ENCODE measurements around the gene RNF144A.
"Not testable (repeated sequence)": the region's sequence is repeated elsewhere in the genome, so short reads cannot be mapped to it uniquely, and the experiment has no call there.

The RNF144A gene

GRCh38 chr2:6982934-6983589 lies 65.8 kb downstream of the RNF144A start:
- Histone ChIP-seq H3K9ac (ENCODE audit: low read length) (no peak overlapping the region), H3K4me3 (ENCODE audit: low read depth in 1 of 2, low read length in 2 of 2) (no peak overlapping the region), H3K36me3 (ENCODE audit: insufficient read depth, low read length) (no peaks in the 10 kb centered on the region), H3K27ac (ENCODE audit: low read depth, low read length) (no peak overlapping the region), H3K9me3 (ENCODE audit: low read length) (no peaks in the 10 kb centered on the region), H3K27me3 (ENCODE audit: control insufficient read depth in 1 of 2, insufficient read depth in 2 of 2, low read length in 2 of 2) (no peaks in the 10 kb centered on the region), H3K4me1 (ENCODE audit: insufficient read depth, low read length) (peaks cover 29% of the 10 kb centered on the region)

GRCh38 chr2:6986301-6986911 lies 69.2 kb downstream of the RNF144A start:
- Histone ChIP-seq H3K4me1 (ENCODE audit: insufficient read depth, low read length) (peaks cover 27% of the 10 kb centered on the region), H3K27ac (ENCODE audit: low read depth, low read length) (no peak overlapping the region), H3K9ac (ENCODE audit: low read length) (no peak overlapping the region), H3K4me3 (ENCODE audit: low read depth in 1 of 2, low read length in 2 of 2) (no peak overlapping the region), H3K27me3 (ENCODE audit: control insufficient read depth in 1 of 2, insufficient read depth in 2 of 2, low read length in 2 of 2) (no peaks in the 10 kb centered on the region), H3K9me3 (ENCODE audit: low read length) (no peaks in the 10 kb centered on the region), H3K36me3 (ENCODE audit: insufficient read depth, low read length) (no peaks in the 10 kb centered on the region)

GRCh38 chr2:6986912-6987361 lies 69.7 kb downstream of the RNF144A start:
- H3K4me1 ChIP-seq (ENCODE audit: insufficient read depth, low read length) = peaks cover 27% of the 10 kb centered on the region
- H3K27ac ChIP-seq (ENCODE audit: low read depth, low read length) = no peak overlapping the region
- no peaks in the 10 kb centered on the region for H3K36me3 ChIP-seq (ENCODE audit: insufficient read depth, low read length)
- no peak overlapping the region for H3K9ac ChIP-seq (ENCODE audit: low read length)
- H3K4me3 ChIP-seq (ENCODE audit: low read depth in 1 of 2, low read length in 2 of 2) = no peak overlapping the region
- H3K27me3 ChIP-seq (ENCODE audit: control insufficient read depth in 1 of 2, insufficient read depth in 2 of 2, low read length in 2 of 2) = no peaks in the 10 kb centered on the region
- H3K9me3 ChIP-seq (ENCODE audit: low read length) = no peaks in the 10 kb centered on the region

GRCh38 chr2:6990871-6991270 lies 73.7 kb downstream of the RNF144A start:
- Histone ChIP-seq H3K27ac (ENCODE audit: low read depth, low read length) (no peak overlapping the region), H3K9me3 (ENCODE audit: low read length) (no peaks in the 10 kb centered on the region), H3K4me1 (ENCODE audit: insufficient read depth, low read length) (peaks cover 11% of the 10 kb centered on the region), H3K36me3 (ENCODE audit: insufficient read depth, low read length) (no peaks in the 10 kb centered on the region), H3K4me3 (ENCODE audit: low read depth in 1 of 2, low read length in 2 of 2) (no peak overlapping the region), H3K9ac (ENCODE audit: low read length) (no peak overlapping the region), H3K27me3 (ENCODE audit: control insufficient read depth in 1 of 2, insufficient read depth in 2 of 2, low read length in 2 of 2) (no peaks in the 10 kb centered on the region)

GRCh38 chr2:6992794-6993228 lies 75.6 kb downstream of the RNF144A start:
- H3K27me3 ChIP-seq (ENCODE audit: control insufficient read depth in 1 of 2, insufficient read depth in 2 of 2, low read length in 2 of 2) = no peaks in the 10 kb centered on the region
- H3K27ac ChIP-seq (ENCODE audit: low read depth, low read length) = no peak overlapping the region
- H3K4me3 ChIP-seq (ENCODE audit: low read depth in 1 of 2, low read length in 2 of 2) = no peak overlapping the region
- H3K9me3 ChIP-seq (ENCODE audit: low read length) = no peaks in the 10 kb centered on the region
- no peaks in the 10 kb centered on the region for H3K36me3 ChIP-seq (ENCODE audit: insufficient read depth, low read length)
- H3K4me1 ChIP-seq (ENCODE audit: insufficient read depth, low read length) = no peaks in the 10 kb centered on the region
- no peak overlapping the region for H3K9ac ChIP-seq (ENCODE audit: low read length)

GRCh38 chr2:6993229-6993640 lies 76.0 kb downstream of the RNF144A start:
- Histone ChIP-seq H3K27me3 (ENCODE audit: control insufficient read depth in 1 of 2, insufficient read depth in 2 of 2, low read length in 2 of 2) (no peaks in the 10 kb centered on the region), H3K4me1 (ENCODE audit: insufficient read depth, low read length) (no peaks in the 10 kb centered on the region), H3K9me3 (ENCODE audit: low read length) (no peaks in the 10 kb centered on the region), H3K4me3 (ENCODE audit: low read depth in 1 of 2, low read length in 2 of 2) (no peak overlapping the region), H3K9ac (ENCODE audit: low read length) (no peak overlapping the region), H3K27ac (ENCODE audit: low read depth, low read length) (no peak overlapping the region), H3K36me3 (ENCODE audit: insufficient read depth, low read length) (no peaks in the 10 kb centered on the region)

GRCh38 chr2:6993936-6994335 lies 76.7 kb downstream of the RNF144A start:
- H3K9ac ChIP-seq (ENCODE audit: low read length) = no peak overlapping the region
- H3K27ac ChIP-seq (ENCODE audit: low read depth, low read length) = no peak overlapping the region
- no peaks in the 10 kb centered on the region for H3K4me1 ChIP-seq (ENCODE audit: insufficient read depth, low read length)
- no peaks in the 10 kb centered on the region for H3K9me3 ChIP-seq (ENCODE audit: low read length)
- H3K4me3 ChIP-seq (ENCODE audit: low read depth in 1 of 2, low read length in 2 of 2) = no peak overlapping the region
- no peaks in the 10 kb centered on the region for H3K27me3 ChIP-seq (ENCODE audit: control insufficient read depth in 1 of 2, insufficient read depth in 2 of 2, low read length in 2 of 2)
- H3K36me3 ChIP-seq (ENCODE audit: insufficient read depth, low read length) = no peaks in the 10 kb centered on the region

GRCh38 chr2:6994536-6995128 lies 77.4 kb downstream of the RNF144A start:
- Histone ChIP-seq H3K4me3 (ENCODE audit: low read depth in 1 of 2, low read length in 2 of 2) (no peak overlapping the region), H3K4me1 (ENCODE audit: insufficient read depth, low read length) (no peaks in the 10 kb centered on the region), H3K36me3 (ENCODE audit: insufficient read depth, low read length) (no peaks in the 10 kb centered on the region), H3K9me3 (ENCODE audit: low read length) (no peaks in the 10 kb centered on the region), H3K27me3 (ENCODE audit: control insufficient read depth in 1 of 2, insufficient read depth in 2 of 2, low read length in 2 of 2) (no peaks in the 10 kb centered on the region), H3K9ac (ENCODE audit: low read length) (no peak overlapping the region), H3K27ac (ENCODE audit: low read depth, low read length) (no peak overlapping the region)

- Histone ChIP-seq H3K27ac (ENCODE audit: low read depth, low read length) (no peak overlapping the region), H3K27me3 (ENCODE audit: control insufficient read depth in 1 of 2, insufficient read depth in 2 of 2, low read length in 2 of 2) (no peaks in the 10 kb centered on the region), H3K4me1 (ENCODE audit: insufficient read depth, low read length) (no peaks in the 10 kb centered on the region), H3K4me3 (ENCODE audit: low read depth in 1 of 2, low read length in 2 of 2) (no peak overlapping the region), H3K36me3 (ENCODE audit: insufficient read depth, low read length) (no peaks in the 10 kb centered on the region), H3K9me3 (ENCODE audit: low read length) (no peaks in the 10 kb centered on the region), H3K9ac (ENCODE audit: low read length) (no peak overlapping the region)
Measured at GRCh38 chr2:6995391-6996097, 78.3 kb downstream of the RNF144A start.

GRCh38 chr2:6999211-6999877 lies 82.1 kb downstream of the RNF144A start:
- Histone ChIP-seq H3K27ac (ENCODE audit: low read depth, low read length) (no peak overlapping the region), H3K27me3 (ENCODE audit: control insufficient read depth in 1 of 2, insufficient read depth in 2 of 2, low read length in 2 of 2) (no peaks in the 10 kb centered on the region), H3K4me3 (ENCODE audit: low read depth in 1 of 2, low read length in 2 of 2) (no peak overlapping the region), H3K9me3 (ENCODE audit: low read length) (no peaks in the 10 kb centered on the region), H3K4me1 (ENCODE audit: insufficient read depth, low read length) (peaks cover 2% of the 10 kb centered on the region), H3K36me3 (ENCODE audit: insufficient read depth, low read length) (no peaks in the 10 kb centered on the region), H3K9ac (ENCODE audit: low read length) (no peak overlapping the region)

GRCh38 chr2:7001395-7001794 lies 84.2 kb downstream of the RNF144A start:
- H3K27me3 ChIP-seq (ENCODE audit: control insufficient read depth in 1 of 2, insufficient read depth in 2 of 2, low read length in 2 of 2); H3K36me3 ChIP-seq (ENCODE audit: insufficient read depth, low read length); H3K9ac ChIP-seq (ENCODE audit: low read length); H3K4me3 ChIP-seq (ENCODE audit: low read depth in 1 of 2, low read length in 2 of 2); H3K27ac ChIP-seq (ENCODE audit: low read depth, low read length); H3K9me3 ChIP-seq (ENCODE audit: low read length): not testable (repeated sequence)
- H3K4me1 ChIP-seq (ENCODE audit: insufficient read depth, low read length) = peaks cover 21% of the 10 kb centered on the region

Data from muscle layer of colon (tissue), 2 donors.